Prostate gland (tissue), 2 donors: ENCODE results near the gene TPPP3. TPM values are rescaled to one million over a fixed set of nuclear protein-coding genes. Genes with fewer than 3 reads are reported as not detected.

Experiments
- DNase-seq: peaks from one replicate; pipeline ENCODE4 v3.0.0-alpha.2; 2019; ENCODE audit warnings: low spot score
- H3K27ac ChIP-seq, 2 donors: fragments of 200-600 bp; sonication (generic); 2 replicates each; pipeline ENCODE4 v1.5.1; 2017 to 2019
- H3K27me3 ChIP-seq: fragments of 200-600 bp; sonication (generic); replicated peaks from 2 replicates; pipeline ENCODE4 v1.5.1; 2019; ENCODE audit not compliant: insufficient read depth
- H3K36me3 ChIP-seq, 2 donors: fragments of 200-600 bp; sonication (generic); 1 replicate in 1 of 2; 2 replicates in 1 of 2; pipeline versions ENCODE4 v1.5.1 to v1.8.1; 2017 to 2019
- H3K4me1 ChIP-seq: fragments of 200-600 bp; sonication (generic); replicated peaks from 2 replicates; pipeline ENCODE4 v1.5.1; 2019
- H3K4me3 ChIP-seq, 2 donors: fragments of 200-600 bp; sonication (generic); 2 replicates each; pipeline ENCODE4 v1.5.1; 2017 to 2019
- H3K9me3 ChIP-seq: fragments of 200-600 bp; sonication (generic); 2 replicates; pipeline ENCODE4 v1.5.1; 2017
- POLR2A ChIP-seq: fragments of 450-650 bp; IDR thresholded peaks from one replicate; pipeline ENCODE4 v1.6.1; 2016; ENCODE audit warnings: antibody characterized with exemption, mild to moderate bottlenecking
- POLR2AphosphoS5 ChIP-seq: sonication (generic); formaldehyde crosslinking; IDR thresholded peaks from one replicate; pipeline ENCODE4 v1.6.1; 2017; ENCODE audit warnings: antibody characterized with exemption
- WGBS: methylation state at CpG from one replicate; pipeline ENCODE4 v1.1.5; 2018; 5-methylcytosine and 5-hydroxymethylcytosine counted together
- intact Hi-C: fragments of 100-400 bp; cut with DNase I; formaldehyde crosslinking; loops from one replicate; pipeline ENCODE4 v1.14.2; 2022
- total RNA-seq, 2 donors: library from RNA; depleted of rRNA; stranded (reverse); fragments of >200 nt; gene quantifications; one replicate each; pipeline ENCODE4 v1.1.0, GENCODE V29; 2016
- TF ChIP-seq, protein P1 (sequence below), 4 experiments: fragments of 200-600 bp in 2 of 4; fragments of 450-650 bp in 2 of 4; sonication (generic) in 2 of 4; IDR thresholded peaks; 1 replicate in 3 of 4; 2 replicates in 1 of 4; pipeline ENCODE4 v1.5.1; 2016 to 2019; ENCODE audit warnings: antibody characterized with exemption in 4 of 4, mild to moderate bottlenecking in 2 of 4, moderate library complexity in 2 of 4

TPPP3 gene
- total RNA-seq, 2 donors from 2014 or later, result 3.4 to 10.0 TPM

DNA sequence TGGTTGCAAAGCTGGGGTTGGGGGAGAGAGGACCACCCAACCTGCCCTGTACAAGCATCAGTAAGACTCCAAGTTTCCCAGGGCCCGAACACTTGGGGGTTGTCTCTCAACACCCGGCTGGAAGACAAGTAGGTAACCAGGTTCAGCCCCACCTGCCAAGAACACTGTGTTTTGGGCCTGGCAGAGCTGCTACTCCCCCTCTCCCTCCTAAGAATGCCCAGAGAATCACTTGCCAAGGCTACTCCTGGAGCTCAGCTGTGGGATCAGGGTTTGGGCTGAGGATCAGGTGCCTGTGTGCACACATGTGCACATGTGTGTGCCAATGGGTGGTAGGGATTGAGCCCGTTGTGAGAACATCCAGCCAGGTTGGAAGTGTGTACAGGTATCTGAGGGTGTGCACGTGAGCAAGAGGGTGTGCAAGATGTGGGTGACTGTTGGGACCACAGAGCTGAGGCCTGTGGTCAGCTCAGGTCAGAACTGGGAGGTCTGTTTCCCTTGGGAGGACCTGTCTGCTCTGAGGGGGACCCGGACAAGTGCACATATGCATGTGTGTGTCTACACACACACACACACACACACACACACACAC lies 39.9 kb upstream of the TPPP3 start:
- H3K9me3 ChIP-seq, result no peaks in the 10 kb centered on the region
- H3K27me3 ChIP-seq, result no peaks in the 10 kb centered on the region
- H3K27ac ChIP-seq, result peak overlapping the region in 1 of 2 donors; percentile 87
- peaks cover 0 to 1% of the 10 kb centered on the region in 2 donors for H3K36me3 ChIP-seq
- DNase-seq, result no peak
- intact Hi-C loops, result no loop called here
- H3K4me3 ChIP-seq, result no peak overlapping the region
- 72% methylated on average over 5 of the region's 5 CpGs for WGBS
- no peak for TF ChIP-seq POLR2AphosphoS5
- peaks cover 12% of the 10 kb centered on the region for H3K4me1 ChIP-seq

DNA sequence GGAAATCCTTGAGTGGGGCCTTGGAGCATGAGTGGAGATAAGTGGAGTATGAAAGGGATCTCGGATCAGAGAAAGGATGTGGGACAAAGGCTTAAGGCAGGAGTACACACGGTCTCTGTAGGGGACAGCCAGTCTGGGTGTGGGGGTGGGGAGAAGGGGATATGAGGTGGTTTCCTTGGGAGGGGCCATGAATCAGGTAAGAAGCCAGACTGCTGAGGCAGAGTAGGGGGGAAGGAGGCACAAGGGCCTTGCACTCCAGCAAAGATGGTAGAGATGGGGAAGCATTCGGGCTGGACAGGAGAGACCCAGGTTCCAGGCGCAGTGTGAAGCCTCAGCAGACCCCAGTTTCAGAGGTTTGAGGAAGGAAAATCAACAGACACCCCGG lies 39.2 kb upstream of the TPPP3 start:
- 72% methylated on average over 5 of the region's 5 CpGs for WGBS
- TF ChIP-seq, protein P1, sequence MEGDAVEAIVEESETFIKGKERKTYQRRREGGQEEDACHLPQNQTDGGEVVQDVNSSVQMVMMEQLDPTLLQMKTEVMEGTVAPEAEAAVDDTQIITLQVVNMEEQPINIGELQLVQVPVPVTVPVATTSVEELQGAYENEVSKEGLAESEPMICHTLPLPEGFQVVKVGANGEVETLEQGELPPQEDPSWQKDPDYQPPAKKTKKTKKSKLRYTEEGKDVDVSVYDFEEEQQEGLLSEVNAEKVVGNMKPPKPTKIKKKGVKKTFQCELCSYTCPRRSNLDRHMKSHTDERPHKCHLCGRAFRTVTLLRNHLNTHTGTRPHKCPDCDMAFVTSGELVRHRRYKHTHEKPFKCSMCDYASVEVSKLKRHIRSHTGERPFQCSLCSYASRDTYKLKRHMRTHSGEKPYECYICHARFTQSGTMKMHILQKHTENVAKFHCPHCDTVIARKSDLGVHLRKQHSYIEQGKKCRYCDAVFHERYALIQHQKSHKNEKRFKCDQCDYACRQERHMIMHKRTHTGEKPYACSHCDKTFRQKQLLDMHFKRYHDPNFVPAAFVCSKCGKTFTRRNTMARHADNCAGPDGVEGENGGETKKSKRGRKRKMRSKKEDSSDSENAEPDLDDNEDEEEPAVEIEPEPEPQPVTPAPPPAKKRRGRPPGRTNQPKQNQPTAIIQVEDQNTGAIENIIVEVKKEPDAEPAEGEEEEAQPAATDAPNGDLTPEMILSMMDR (IDR thresholded peaks at IDR 0.05), result no peak
- no peak for TF ChIP-seq POLR2A
- TF ChIP-seq POLR2AphosphoS5, result no peak
- Histone ChIP-seq H3K27me3 (no peaks in the 10 kb centered on the region), H3K27ac (peak overlapping the region; percentile 70 to 87), H3K36me3 (no peaks in the 10 kb centered on the region), H3K4me3 (no peak overlapping the region), H3K9me3 (no peaks in the 10 kb centered on the region), H3K4me1 (peaks cover 13% of the 10 kb centered on the region)
- intact Hi-C loops, result no loop called here
- no peak for DNase-seq

DNA sequence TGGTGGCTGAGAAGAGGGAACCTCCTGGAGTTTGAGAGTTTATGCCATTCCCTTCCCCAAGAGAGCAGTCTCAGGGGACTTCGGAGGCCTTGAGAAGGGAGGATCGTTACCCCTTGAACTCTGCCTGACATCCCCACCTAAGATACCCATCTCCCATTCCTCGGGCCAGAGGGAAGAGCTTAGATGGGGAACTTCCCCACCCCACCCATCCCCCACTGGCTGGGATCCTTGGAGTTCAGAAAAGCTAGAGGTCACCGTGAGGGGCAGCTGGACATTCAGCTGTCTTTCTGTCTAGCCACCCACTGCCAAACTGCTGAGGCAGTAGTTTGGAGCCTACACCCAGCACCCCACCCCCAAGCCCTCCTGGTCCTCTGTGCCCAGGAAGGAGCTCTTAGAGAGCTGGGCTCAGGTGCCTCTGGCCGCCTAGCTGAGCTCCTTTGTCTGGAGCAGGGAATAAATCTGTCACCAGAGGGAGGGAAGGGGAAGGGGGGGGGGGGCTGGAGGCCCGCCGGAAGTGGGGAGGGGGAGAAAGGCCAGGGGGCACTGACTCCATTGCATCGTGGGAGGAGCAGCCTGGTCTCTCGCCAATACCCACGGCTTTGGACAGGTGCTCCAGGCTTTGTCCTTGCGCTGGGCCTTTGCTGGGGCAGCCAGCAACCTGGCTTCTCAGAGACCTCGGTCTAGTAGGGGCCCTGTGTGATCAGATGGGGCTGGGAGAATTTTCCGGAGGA lies 38.6 kb upstream of the TPPP3 start:
- WGBS, result 46% methylated on average over 13 of the region's 13 CpGs
- H3K4me1 ChIP-seq, result peaks cover 13% of the 10 kb centered on the region
- H3K36me3 ChIP-seq, result no peaks in the 10 kb centered on the region
- H3K4me3 ChIP-seq, result peak overlapping the region; percentile 32 to 43
- H3K9me3 ChIP-seq, result no peaks in the 10 kb centered on the region
- no peak for DNase-seq
- H3K27me3 ChIP-seq, result no peaks in the 10 kb centered on the region
- peak overlapping the region; percentile 70 to 87 for H3K27ac ChIP-seq
- TF ChIP-seq, protein P1 (IDR thresholded peaks at IDR 0.05), result no peak
- TF ChIP-seq POLR2A, result no peak
- TF ChIP-seq POLR2AphosphoS5, result no peak
- intact Hi-C loops, result no loop called here

DNA sequence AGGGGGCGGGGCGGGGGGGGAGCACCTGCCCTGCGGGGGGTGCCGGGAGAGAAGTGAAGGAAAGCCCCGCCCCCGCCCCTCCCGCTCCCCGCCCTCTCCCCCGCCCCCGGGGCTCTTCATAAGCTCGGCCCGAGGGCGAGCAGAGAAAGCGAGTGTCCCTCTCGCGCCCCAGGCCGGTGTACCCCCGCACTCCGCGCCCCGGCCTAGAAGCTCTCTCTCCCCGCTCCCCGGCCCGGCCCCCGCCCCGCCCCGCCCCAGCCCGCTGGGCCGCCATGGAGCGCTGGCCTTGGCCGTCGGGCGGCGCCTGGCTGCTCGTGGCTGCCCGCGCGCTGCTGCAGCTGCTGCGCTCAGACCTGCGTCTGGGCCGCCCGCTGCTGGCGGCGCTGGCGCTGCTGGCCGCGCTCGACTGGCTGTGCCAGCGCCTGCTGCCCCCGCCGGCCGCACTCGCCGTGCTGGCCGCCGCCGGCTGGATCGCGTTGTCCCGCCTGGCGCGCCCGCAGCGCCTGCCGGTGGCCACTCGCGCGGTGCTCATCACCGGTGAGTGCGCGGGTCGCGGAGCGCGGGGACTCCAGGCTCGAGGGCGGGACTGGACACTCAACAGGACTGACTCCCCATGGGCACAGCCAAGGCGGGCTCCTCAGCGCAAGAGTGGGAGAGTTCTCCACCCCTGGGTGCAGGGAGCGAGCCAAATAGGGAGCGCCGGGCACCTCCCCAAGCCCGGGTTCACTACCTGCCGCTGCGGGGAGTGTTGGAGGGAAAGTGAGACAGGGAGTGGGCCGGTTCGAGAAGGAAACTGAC lies 37.9 kb upstream of the TPPP3 start, which contains the start of gene HSD11B2:
Gene HSD11B2, plus strand, starts transcription at position 145 of the 798 bp plus-strand sequence. Its CDS starts 128 bp downstream, at position 273.
- peak; percentile 70 for DNase-seq
- TF ChIP-seq POLR2A, result peak; percentile 36
- TF ChIP-seq POLR2AphosphoS5, result peak; percentile 9
- TF ChIP-seq, protein P1 (IDR thresholded peaks at IDR 0.05), result peak in 2 of 4 experiments; percentile 28 to 38
- 2% methylated on average over 32 of the region's 87 CpGs for WGBS
- peak within 1 kb of the TSS; percentile 32 to 43 for H3K4me3 ChIP-seq
- peaks cover 13% of the 10 kb centered on the region for H3K4me1 ChIP-seq
- H3K9me3 ChIP-seq, result no peaks in the 10 kb centered on the region
- H3K36me3 ChIP-seq, result no peaks in the 10 kb centered on the region
- peak within 1 kb of the TSS; percentile 70 to 87 for H3K27ac ChIP-seq
- H3K27me3 ChIP-seq, result no peaks in the 10 kb centered on the region
- intact Hi-C loops, result no loop called here

DNA sequence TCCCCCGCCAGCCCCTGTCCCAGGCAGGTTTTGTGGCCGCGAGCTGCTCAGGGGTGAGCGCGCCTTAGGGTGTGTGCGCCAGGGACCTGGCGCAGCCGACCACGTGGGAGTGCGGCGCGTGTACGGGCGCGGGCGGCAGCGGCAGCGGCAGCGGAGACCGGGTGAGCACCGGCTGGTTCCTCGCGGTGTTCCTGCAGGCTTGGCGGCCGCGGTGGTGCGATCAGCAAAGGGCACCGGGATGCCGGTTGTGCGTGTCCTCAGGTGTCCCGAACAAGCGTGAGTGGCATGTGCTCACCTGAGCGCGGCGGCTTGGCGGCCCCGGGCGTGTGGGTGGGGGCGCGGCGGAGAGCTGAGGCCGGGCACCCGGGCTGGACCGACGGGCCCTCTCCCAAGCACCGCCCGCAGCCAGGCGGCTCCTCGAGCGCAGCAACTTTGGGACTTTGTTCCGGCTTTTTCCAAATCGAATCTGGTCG lies 37.2 kb upstream of the TPPP3 start:
- Histone ChIP-seq H3K27me3 (no peaks in the 10 kb centered on the region), H3K4me1 (peaks cover 13% of the 10 kb centered on the region), H3K36me3 (no peaks in the 10 kb centered on the region), H3K9me3 (no peaks in the 10 kb centered on the region), H3K4me3 (peak overlapping the region; percentile 32 to 43), H3K27ac (peak overlapping the region; percentile 70 to 87)
- intact Hi-C loops, result no loop called here
- TF ChIP-seq, protein P1 (IDR thresholded peaks at IDR 0.05), result peak in 1 of 4 experiments; percentile 26
- no peak for TF ChIP-seq POLR2AphosphoS5
- under 1% methylated on average over 20 of the region's 53 CpGs for WGBS
- no peak for DNase-seq
